ENCODE measurements around the gene CCL8. TPM values are rescaled to one million over a fixed set of nuclear protein-coding genes. Genes with fewer than 3 reads are reported as not detected.

The CCL8 gene
- total RNA-seq, 1 experiment from 2014 or later: not detected

DNA sequence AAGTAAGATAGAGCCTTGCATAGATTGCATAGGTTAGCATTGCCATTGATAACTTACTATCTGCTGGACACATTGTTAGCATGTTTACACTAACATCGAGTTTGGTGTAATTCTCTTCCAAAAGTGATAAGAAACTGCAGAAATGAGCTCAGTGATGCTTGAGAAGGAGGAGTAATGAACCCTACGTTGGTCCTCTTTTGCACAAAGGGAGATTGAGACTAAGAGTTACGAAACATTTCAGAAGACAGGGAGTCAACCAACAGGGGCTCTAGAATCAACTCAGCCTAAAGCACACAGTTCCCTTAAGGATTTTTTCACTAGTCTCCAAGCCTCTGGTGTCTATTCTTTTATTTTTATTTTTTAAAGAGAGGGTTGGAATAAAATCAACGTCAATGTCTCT lies 42.4 kb upstream of the CCL8 start:
- intact Hi-C loops (cut with micrococcal nuclease; ENCODE audit: unreplicated experiment): no loop called here
- TF ChIP-seq, protein P1, sequence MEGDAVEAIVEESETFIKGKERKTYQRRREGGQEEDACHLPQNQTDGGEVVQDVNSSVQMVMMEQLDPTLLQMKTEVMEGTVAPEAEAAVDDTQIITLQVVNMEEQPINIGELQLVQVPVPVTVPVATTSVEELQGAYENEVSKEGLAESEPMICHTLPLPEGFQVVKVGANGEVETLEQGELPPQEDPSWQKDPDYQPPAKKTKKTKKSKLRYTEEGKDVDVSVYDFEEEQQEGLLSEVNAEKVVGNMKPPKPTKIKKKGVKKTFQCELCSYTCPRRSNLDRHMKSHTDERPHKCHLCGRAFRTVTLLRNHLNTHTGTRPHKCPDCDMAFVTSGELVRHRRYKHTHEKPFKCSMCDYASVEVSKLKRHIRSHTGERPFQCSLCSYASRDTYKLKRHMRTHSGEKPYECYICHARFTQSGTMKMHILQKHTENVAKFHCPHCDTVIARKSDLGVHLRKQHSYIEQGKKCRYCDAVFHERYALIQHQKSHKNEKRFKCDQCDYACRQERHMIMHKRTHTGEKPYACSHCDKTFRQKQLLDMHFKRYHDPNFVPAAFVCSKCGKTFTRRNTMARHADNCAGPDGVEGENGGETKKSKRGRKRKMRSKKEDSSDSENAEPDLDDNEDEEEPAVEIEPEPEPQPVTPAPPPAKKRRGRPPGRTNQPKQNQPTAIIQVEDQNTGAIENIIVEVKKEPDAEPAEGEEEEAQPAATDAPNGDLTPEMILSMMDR (conservative IDR thresholded peaks at IDR 0.05; ENCODE audit: low read depth, low read length): no peak
- TF ChIP-seq EZH2 (IDR thresholded peaks at IDR 0.05; ENCODE audit: borderline replicate concordance, low read depth, low read length, poor library complexity, severe bottlenecking): no peak
- no TSS peak for BruUV-seq (replicated peaks)
- H3K9me3 ChIP-seq (ENCODE audit: low read depth, low read length, poor library complexity, severe bottlenecking): no peaks in the 10 kb centered on the region
- POLR2A ChIA-PET (ENCODE audit: low non-redundant PET): no interaction called here
- H3K27me3 ChIP-seq (replicated peaks; ENCODE audit: insufficient read depth, low read depth, low read length, poor library complexity): no peaks in the 10 kb centered on the region
- no peaks in the 10 kb centered on the region for H3K36me3 ChIP-seq (ENCODE audit: insufficient read depth, low read length, poor library complexity, severe bottlenecking)
- H3K4me1 ChIP-seq (ENCODE audit: insufficient read depth, low read length, poor library complexity, severe bottlenecking): no peaks in the 10 kb centered on the region
- no peak for DNase-seq (ENCODE audit: low spot score)
- no peak overlapping the region for H3K4me3 ChIP-seq (ENCODE audit: low read depth, low read length, poor library complexity, severe bottlenecking)
- H3K27ac ChIP-seq (ENCODE audit: low read depth, low read length, poor library complexity, severe bottlenecking): no peak overlapping the region
- CTCF ChIA-PET: no interaction called here

DNA sequence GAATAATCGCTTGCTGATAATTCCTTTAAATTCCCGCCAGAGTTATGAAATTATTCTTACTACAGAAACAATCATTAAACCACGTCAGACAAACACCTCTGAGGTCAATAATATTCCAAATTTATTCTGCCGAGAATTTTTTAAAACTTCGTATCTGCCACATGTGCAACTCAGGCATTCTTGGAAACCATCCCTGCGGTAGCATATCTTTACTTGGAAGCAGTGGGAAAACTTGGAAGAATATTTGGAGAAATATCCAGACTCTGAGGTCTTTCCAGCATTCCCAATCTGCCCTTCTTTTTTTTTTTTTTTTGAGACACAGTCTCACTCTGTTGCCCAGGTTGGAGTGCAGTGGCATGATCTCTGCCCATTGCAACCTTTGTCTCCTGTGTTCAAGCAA lies 35.7 kb upstream of the CCL8 start:
- ChIA-PET POLR2A (ENCODE audit: low non-redundant PET) (no interaction called here), CTCF (no interaction called here)
- H3K27ac ChIP-seq (ENCODE audit: low read depth, low read length, poor library complexity, severe bottlenecking): no peak overlapping the region
- TF ChIP-seq, protein P1 (conservative IDR thresholded peaks at IDR 0.05; ENCODE audit: low read depth, low read length): no peak
- no peak for TF ChIP-seq EZH2 (IDR thresholded peaks at IDR 0.05; ENCODE audit: borderline replicate concordance, low read depth, low read length, poor library complexity, severe bottlenecking)
- DNase-seq (ENCODE audit: low spot score): no peak
- BruUV-seq (replicated peaks): no TSS peak
- no peaks in the 10 kb centered on the region for H3K9me3 ChIP-seq (ENCODE audit: low read depth, low read length, poor library complexity, severe bottlenecking)
- no peaks in the 10 kb centered on the region for H3K4me1 ChIP-seq (ENCODE audit: insufficient read depth, low read length, poor library complexity, severe bottlenecking)
- H3K27me3 ChIP-seq (replicated peaks; ENCODE audit: insufficient read depth, low read depth, low read length, poor library complexity): no peaks in the 10 kb centered on the region
- H3K36me3 ChIP-seq (ENCODE audit: insufficient read depth, low read length, poor library complexity, severe bottlenecking): no peaks in the 10 kb centered on the region
- intact Hi-C loops (cut with micrococcal nuclease; ENCODE audit: unreplicated experiment): no loop called here
- H3K4me3 ChIP-seq (ENCODE audit: low read depth, low read length, poor library complexity, severe bottlenecking): no peak overlapping the region

DNA sequence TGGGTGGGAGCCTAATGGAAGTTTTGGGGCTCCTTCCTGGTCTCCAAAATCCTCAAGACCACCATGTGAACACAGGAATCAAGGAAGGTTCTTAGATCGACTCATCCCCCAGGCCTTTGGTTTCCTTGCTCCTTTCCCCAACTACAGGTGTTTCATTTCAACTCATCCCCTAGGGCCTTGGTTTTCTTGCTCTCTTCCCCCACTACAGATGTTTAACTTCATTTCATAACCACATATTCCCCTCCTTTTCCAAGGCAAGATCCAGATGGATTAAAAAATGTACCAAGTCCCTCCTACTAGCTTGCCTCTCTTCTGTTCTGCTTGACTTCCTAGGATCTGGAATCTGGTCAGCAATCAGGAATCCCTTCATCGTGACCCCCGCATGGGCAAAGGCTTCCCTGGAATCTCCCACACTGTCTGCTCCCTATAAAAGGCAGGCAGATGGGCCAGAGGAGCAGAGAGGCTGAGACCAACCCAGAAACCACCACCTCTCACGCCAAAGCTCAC lies 33.9 kb upstream of the CCL8 start, which contains the start of gene CCL11:
Gene CCL11, plus strand, starts transcription at position 457 of the 507 bp plus-strand sequence. CDS start 67 bp downstream, outside the sequence.
- BruUV-seq (replicated peaks): no TSS peak
- TF ChIP-seq, protein P1 (conservative IDR thresholded peaks at IDR 0.05; ENCODE audit: low read depth, low read length): no peak
- TF ChIP-seq EZH2 (IDR thresholded peaks at IDR 0.05; ENCODE audit: borderline replicate concordance, low read depth, low read length, poor library complexity, severe bottlenecking): no peak
- H3K4me1 ChIP-seq (ENCODE audit: insufficient read depth, low read length, poor library complexity, severe bottlenecking): no peaks in the 10 kb centered on the region
- ChIA-PET CTCF (no interaction called here), POLR2A (ENCODE audit: low non-redundant PET) (no interaction called here)
- H3K36me3 ChIP-seq (ENCODE audit: insufficient read depth, low read length, poor library complexity, severe bottlenecking): no peaks in the 10 kb centered on the region
- no peak for DNase-seq (ENCODE audit: low spot score)
- intact Hi-C loops (cut with micrococcal nuclease; ENCODE audit: unreplicated experiment): no loop called here
- H3K4me3 ChIP-seq (ENCODE audit: low read depth, low read length, poor library complexity, severe bottlenecking): no peak within 1 kb of the TSS
- no peak within 1 kb of the TSS for H3K27ac ChIP-seq (ENCODE audit: low read depth, low read length, poor library complexity, severe bottlenecking)
- no peaks in the 10 kb centered on the region for H3K27me3 ChIP-seq (replicated peaks; ENCODE audit: insufficient read depth, low read depth, low read length, poor library complexity)
- H3K9me3 ChIP-seq (ENCODE audit: low read depth, low read length, poor library complexity, severe bottlenecking): no peaks in the 10 kb centered on the region
